ENCODE measurements around the gene MMP23B.

MMP23B gene

DNA sequence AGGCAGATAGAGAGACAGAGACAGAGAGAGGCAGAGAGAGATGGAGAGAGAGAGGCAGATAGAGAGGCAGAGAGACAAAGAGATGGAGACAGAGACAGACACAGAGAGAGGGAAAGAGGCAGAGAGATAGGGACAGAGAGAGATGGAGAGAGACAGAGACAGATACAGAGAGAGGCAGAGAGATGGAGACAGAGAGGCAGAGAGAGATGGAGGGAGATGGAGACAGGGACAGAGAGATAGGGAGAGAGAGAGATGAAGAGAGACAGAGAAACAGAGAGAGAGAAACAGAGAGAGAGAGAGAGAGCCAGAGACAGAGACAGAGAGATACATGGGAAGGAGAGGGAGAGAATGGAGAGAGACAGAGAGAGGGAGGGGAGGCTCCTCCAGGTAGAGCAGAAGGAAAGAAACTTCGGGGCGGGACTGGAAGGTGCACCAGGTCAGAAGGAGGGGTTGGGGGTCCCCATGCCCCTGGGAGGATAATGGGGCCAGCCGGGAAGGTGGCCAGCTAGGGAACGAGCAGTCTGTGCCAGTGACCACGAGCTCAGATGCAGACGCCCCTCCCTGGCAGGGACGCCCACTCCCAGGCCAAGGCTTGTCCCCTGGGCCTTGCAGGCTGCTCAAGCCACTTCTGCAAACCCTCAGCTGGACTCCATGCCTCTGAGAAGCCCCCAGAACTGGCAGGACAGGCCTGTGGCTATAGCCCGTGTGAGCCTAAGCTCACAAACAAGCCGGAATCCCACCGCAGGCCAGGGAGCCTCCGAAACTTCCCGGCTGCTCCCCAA lies 35.3 kb upstream of the MMP23B start:
- TF ChIP-seq, protein P1, sequence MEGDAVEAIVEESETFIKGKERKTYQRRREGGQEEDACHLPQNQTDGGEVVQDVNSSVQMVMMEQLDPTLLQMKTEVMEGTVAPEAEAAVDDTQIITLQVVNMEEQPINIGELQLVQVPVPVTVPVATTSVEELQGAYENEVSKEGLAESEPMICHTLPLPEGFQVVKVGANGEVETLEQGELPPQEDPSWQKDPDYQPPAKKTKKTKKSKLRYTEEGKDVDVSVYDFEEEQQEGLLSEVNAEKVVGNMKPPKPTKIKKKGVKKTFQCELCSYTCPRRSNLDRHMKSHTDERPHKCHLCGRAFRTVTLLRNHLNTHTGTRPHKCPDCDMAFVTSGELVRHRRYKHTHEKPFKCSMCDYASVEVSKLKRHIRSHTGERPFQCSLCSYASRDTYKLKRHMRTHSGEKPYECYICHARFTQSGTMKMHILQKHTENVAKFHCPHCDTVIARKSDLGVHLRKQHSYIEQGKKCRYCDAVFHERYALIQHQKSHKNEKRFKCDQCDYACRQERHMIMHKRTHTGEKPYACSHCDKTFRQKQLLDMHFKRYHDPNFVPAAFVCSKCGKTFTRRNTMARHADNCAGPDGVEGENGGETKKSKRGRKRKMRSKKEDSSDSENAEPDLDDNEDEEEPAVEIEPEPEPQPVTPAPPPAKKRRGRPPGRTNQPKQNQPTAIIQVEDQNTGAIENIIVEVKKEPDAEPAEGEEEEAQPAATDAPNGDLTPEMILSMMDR (IDR thresholded peaks at IDR 0.05; ENCODE audit: control insufficient read depth, insufficient read depth, low read depth, low read length, missing control alignments): no peak
- DNase-seq (ENCODE audit: low read depth): no peak
- H3K4me3 ChIP-seq (ENCODE audit: control insufficient read depth, low read depth, low read length): no peak overlapping the region

DNA sequence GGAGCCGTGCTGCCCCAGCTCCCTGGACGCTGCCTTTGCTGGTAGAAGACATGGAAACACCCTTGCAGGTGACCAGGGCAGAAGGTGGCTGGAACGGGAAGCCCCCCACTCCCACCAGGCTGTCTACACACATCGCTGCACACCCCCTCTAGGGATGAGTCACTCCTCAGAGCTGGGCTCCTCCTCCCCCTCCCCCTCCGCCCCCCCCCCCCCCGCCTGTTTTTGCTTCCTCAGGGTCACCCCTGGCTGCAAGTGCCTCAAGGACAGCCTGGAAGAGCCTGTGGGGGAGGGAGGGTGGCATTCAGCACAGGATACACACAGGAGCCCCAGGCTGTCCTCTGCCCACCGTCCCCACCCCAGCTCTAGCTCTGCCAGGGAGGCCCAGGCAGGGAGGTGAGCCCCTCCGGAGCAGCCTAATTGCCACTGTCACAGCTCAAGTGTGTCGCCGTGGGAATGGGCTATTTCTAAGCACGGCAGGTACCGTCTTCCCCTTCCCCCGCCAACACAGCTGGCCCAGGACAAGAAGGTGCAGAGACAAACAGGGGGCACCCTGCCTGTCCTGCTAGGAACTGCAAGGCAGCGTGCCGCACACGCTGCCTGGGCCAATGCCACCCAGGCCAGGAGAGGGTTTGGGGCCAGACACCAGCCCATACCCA lies 34.6 kb upstream of the MMP23B start:
- TF ChIP-seq, protein P1 (IDR thresholded peaks at IDR 0.05; ENCODE audit: control insufficient read depth, insufficient read depth, low read depth, low read length, missing control alignments): peak; percentile 46
- no peak for DNase-seq (ENCODE audit: low read depth)
- no peak overlapping the region for H3K4me3 ChIP-seq (ENCODE audit: control insufficient read depth, low read depth, low read length)

DNA sequence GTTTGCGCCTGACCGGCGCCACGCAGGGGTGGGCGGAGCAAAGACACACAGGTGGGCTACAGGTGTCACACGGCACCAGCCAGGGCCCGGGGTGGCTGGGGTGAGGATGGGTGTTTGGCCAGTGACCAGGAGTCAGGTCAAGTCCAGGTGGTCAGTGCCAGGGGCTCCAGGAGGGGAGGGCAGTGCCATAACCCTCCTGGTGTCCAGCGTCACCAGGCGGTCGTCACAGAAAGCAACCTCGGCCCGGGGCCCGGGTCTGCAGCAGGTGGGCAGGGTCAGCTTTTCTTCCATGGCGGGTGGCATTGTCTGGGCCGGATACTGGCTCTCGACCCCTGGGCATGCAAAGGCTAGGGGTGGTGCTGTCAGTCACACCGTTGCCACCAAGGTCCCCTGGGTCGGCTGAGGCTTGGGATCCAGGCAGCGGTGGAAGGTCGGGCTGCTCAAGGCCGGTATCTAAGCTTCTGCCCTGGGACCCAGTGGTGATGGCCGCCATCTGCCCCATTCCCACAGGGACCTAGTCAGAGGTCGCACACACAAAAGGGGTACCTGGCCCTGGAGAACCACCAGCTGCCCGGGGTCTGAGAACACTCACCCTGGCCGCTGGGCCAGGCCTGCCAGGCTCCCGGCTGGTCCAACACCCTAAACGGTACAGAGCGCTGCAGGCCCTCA lies 33.8 kb upstream of the MMP23B start:
- no peak for DNase-seq (ENCODE audit: low read depth)
- no peak overlapping the region for H3K4me3 ChIP-seq (ENCODE audit: control insufficient read depth, low read depth, low read length)
- TF ChIP-seq, protein P1 (IDR thresholded peaks at IDR 0.05; ENCODE audit: control insufficient read depth, insufficient read depth, low read depth, low read length, missing control alignments): no peak

DNA sequence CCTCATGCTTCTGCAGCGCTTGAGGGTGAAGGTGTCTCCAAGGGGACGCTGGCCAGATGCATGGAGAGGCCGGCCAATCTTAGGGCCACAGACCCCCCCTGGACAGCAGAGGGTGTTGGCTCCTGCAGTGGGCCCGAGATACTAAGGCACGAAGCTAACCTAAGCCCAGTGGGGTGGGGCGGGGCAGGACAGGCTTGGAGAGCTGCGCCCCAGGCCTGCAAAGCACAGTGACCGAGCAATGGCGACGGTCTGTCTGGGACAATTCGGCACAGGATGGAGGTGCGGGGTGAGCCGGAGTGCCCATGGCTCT lies 33.3 kb upstream of the MMP23B start:
- no peak for DNase-seq (ENCODE audit: low read depth)
- no peak overlapping the region for H3K4me3 ChIP-seq (ENCODE audit: control insufficient read depth, low read depth, low read length)
- TF ChIP-seq, protein P1 (IDR thresholded peaks at IDR 0.05; ENCODE audit: control insufficient read depth, insufficient read depth, low read depth, low read length, missing control alignments): no peak

DNA sequence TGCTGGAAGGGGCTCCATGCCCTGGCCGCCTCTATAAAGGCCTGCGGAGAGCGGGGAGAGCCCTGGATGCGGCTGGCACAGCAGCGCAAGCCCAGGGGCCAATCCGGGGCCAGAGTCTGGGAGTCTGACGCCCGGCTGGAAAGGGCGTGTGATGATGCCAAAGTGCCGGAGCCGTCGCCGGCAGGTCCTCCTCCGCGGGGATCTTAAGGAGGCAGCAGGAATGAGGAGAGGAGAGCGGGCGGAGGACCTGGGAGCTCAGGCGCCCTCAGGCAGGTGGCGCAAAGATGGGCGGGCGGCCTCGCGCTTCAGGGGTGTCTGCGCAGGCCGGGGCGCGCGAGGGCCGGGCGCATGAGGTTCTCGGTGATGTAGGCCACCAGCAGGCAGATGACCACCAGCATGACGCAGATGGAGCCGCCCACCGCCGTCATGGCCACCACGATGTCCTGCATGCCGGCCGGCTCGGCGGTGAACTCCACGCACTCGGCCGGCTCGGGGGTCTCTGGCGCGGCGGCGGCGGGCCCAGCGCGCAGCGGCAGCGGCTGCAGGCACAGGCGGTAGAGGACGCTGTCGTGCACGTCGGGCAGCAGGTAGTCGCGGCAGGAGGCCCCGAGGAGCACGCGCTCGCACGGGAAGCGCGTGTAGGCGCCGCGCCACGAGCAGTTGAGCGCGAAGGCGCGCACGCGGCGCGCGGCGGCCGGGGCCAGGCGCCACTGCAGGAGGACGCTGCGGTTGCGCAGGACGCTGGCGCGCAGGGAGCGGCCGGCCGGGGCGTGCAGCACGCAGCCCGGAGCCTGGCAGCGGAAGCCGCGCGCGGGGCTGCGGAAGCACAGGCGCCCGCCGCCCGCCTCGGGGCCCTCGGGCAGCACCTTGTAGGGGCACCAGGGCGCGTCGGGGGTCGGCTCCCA lies 32.7 kb upstream of the MMP23B start:
- no peak for DNase-seq (ENCODE audit: low read depth)
- H3K4me3 ChIP-seq (ENCODE audit: control insufficient read depth, low read depth, low read length): no peak overlapping the region
- TF ChIP-seq, protein P1 (IDR thresholded peaks at IDR 0.05; ENCODE audit: control insufficient read depth, insufficient read depth, low read depth, low read length, missing control alignments): no peak
